Body of pancreas (tissue), 4 donors: ENCODE results near the gene MVB12B.

Source experiments
- POLR2A ChIP-seq, 3 donors: fragments of 450-650 bp; IDR thresholded peaks; one replicate each; pipeline ENCODE4 v1.6.1; 2016; ENCODE audit warnings: antibody characterized with exemption in 3 of 3, mild to moderate bottlenecking in 2 of 3
- TF ChIP-seq, protein P1 (sequence below), 7 experiments: fragments of 450-650 bp in 4 of 7; fragments of 200-600 bp in 3 of 7; sonication (generic) in 3 of 7; IDR thresholded peaks; one replicate each; pipeline ENCODE4 v1.5.1; 2016 to 2019; ENCODE audit warnings: antibody characterized with exemption in 7 of 7

DNA sequence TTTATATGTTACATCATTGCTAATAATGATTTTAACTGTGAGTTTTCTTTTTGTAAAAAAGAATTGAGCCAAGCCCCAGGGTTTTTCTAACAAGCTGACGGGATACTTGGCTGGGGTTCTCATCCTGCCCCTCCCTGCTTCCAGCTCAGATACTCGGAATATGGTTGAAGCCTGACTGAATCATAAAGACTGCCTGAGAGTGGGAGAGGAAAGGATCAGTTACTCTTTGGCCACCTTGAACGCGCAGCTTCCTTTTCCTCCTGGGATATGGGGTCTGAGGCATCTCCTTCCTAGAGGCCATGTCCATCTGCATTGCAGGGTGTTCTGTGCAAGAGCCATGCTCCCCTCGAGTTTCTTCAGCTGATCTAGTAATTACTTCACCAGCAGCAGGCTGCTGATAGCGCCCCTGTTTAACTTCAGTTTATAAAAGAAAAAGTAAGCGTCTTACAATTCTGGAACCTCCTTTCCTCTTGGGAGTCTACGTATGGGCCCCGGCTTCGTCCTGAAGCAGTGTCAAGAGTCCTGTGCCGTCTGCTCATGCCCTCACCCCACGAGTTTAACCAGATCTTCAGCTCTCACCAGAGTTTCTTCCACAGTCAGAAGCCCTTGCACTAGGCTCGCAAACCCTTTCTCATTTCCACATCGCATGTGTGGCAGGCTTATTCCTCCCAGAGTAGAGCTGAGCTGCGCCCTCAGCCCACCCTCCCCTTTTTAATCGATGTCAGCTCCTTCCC, 130.0 kb downstream of the MVB12B start:
- TF ChIP-seq, protein P1, sequence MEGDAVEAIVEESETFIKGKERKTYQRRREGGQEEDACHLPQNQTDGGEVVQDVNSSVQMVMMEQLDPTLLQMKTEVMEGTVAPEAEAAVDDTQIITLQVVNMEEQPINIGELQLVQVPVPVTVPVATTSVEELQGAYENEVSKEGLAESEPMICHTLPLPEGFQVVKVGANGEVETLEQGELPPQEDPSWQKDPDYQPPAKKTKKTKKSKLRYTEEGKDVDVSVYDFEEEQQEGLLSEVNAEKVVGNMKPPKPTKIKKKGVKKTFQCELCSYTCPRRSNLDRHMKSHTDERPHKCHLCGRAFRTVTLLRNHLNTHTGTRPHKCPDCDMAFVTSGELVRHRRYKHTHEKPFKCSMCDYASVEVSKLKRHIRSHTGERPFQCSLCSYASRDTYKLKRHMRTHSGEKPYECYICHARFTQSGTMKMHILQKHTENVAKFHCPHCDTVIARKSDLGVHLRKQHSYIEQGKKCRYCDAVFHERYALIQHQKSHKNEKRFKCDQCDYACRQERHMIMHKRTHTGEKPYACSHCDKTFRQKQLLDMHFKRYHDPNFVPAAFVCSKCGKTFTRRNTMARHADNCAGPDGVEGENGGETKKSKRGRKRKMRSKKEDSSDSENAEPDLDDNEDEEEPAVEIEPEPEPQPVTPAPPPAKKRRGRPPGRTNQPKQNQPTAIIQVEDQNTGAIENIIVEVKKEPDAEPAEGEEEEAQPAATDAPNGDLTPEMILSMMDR (IDR thresholded peaks at IDR 0.05) = no peak
- TF ChIP-seq POLR2A (IDR thresholded peaks at IDR 0.05) = no peak
